ENCODE data around the gene HNRNPH1.

Gene HNRNPH1

DNA sequence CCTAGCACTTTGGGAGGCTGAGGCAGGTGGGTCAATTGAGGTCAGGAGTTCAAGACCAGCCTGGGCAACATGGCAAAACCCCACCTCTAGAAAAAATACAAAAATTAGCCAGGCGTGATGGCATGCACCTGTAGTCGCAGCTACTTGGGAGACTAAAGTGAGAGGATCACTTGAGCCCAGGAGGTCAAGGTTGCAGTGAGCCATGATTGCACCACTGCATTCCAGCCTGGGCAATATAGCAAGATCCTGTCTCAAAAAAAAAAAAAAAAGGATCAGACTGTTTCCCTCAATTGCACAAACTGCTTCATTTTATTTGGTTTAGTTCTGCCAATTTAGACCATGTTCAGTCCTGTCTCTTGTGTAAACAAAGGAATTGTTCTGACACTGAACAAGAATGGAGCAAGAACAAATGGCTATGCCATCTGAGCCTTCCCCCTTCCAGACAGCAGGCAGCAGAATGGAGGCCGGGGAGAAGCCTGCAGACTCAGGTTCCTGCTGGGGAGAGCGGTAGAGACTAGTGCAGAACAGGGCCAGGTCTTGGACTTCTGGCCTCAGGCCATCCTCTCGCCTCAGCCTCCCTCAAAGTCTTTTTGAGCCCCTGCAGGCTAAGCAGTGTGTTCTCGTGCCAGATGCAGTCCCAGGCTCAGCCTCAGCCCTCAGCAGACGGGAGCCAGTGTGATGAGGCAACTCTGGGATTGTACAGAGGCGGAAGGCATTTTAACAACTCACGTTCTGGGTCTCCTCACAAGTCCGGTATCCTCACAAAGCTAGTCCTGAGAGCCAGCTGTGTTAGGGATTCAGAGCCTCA is 18.2 kb downstream of the HNRNPH1 start:
- no peak for DNase-seq (ENCODE audit: low spot score)

DNA sequence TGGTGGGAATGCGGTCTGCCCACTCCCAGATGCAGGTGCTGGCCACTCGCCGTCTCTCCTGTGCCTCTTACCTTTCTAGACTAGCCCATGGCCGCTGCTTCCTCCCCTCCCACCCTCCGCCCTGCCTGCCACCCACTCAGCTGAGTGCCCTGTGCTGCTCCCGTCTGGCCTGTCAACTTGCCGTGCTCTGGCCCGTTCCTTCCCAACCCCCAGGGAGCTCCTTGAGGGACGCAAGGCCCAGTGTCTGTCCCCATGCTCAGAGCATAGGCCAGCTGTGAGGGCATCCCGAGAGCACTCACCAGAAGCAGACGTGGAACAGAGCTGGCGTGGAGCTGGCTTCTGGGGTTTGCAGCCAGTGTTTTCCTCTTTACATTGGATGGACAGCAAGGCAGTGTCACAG is 20.2 kb downstream of the HNRNPH1 start:
- no peak for DNase-seq (ENCODE audit: low spot score)

DNA sequence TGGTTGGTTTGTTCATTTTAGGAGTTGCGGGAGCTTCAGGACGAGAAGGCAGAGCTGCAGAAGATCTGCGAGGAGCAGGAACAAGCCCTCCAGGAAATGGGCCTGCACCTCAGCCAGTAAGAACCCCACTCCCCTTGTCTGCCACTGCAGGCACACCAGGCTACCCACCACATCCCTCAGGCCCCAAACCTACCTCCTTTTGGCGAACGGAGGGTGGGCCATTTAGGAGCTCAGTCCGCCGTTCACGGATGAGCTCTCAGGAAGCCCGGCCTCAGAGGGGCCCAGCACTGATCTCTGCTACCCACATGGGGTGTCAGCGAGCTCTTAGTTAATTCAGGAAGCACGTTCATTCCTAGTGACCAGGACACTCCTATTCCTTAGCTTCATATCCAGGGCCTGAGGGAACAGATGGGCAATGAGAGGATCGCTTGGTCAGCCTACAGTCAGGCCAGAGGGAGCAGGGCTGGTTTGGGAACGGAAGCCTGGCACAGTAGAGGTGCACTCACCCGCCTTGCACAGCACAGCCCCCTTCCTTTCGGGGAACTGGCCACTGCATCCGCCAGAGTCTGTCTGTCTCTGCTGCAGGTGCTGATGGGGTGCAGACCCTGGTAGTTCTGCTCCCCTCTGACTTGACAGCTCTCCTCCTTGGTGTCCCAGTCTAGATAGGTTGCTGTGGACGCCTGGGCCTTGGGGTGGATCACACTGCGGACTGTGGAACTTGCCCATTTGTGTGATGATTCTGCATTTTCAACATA is 21.4 kb downstream of the HNRNPH1 start:
- DNase-seq (ENCODE audit: low spot score), result no peak

DNA sequence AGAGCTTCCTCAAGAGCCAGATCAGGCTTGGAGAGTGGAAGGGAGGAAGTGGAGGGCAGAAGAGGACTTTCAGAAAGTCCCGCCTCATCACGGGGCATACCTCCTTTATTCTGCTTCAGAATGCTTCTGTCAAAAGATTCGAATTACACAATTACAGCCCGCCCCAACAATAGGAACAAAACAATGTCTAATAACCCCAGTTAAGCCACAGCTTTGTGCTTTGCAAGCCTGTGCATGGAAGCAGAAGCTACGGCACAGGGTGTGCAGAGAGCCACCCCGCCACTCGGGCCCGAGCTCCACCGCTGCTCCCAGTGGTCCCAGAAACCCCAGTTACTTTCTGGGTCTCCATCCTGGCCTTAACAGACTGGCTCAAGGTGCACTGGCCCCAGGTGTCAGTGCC is 23.5 kb downstream of the HNRNPH1 start:
- DNase-seq (ENCODE audit: low spot score), result no peak

DNA sequence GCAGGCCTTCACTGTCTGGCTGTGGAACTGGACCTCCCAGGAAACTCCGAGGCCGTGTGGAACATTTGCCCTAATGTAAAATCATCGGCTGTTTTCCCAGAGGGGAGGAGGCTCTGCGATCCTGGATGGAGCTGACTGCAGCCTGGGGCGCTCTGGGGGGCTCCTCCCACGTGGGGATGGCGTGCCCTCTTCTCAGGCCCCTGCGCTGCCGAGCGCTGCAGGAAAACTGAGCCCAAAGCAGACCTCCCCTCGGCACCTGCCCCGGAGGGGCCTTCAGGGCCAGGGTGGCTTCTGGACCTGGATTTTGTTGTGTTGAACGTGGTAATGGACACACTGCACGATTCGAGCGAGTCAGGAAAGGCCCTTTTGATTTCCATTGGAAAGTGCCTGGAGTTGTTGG is 23.9 kb downstream of the HNRNPH1 start:
- DNase-seq (ENCODE audit: low spot score), result no peak

DNA sequence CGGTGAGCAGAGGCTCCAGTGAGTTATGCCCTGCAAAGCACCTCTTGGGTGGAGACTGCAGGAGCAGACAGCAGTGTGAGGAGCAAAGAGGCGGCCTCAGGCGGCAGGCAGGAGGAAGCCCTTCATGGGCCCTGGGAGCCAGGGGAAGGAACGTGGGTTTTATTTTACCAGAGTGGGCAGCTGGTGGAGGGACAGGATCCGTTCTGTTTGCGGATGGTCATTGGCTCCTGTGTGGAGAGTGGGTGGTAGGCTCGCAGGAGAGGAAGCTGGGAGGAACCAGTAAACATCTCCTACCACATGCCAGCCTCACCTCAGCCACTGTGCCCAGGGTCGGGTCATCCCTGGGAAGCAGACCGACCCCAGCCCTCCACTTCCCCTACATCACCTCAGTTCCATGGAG is 24.4 kb downstream of the HNRNPH1 start:
- no peak for DNase-seq (ENCODE audit: low spot score)

DNA sequence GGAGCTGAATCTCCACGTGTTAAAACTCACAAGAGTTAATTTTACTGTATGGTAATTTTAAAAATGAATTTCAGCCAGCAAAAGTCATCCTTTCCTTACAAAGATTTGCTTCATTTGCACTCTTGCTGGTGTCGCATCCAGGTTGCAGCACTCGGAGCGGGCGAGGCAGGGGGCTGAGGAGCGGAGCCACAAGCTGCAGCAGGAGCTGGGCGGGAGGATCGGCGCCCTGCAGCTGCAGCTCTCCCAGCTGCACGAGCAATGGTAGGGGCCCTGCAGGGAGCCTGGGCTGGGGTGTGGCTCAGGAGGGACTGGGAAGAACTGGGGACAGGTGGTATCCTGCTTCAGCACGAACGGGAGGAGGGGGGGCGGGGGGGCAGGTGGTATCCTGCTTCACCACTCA is 27.1 kb downstream of the HNRNPH1 start:
- no peak for DNase-seq (ENCODE audit: low spot score)

DNA sequence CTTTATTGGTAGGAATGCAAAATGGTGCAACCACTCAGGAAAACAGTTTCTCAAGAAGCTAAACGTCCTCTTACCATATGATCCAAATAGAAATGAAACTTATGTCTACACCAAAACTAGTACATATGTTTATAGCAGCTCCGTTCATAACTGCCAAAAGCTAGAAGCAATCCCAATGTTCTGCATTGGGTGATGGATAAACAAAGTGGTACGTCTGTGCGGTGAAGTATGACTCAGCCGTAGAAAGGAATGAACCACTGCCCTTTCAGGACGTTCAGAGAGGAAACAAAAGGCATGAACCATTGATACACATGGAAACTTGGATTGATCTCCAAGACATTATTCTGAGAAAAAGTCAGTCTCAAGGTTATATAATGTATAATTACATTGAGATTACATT is 27.6 kb downstream of the HNRNPH1 start:
- no peak for DNase-seq (ENCODE audit: low spot score)

DNA sequence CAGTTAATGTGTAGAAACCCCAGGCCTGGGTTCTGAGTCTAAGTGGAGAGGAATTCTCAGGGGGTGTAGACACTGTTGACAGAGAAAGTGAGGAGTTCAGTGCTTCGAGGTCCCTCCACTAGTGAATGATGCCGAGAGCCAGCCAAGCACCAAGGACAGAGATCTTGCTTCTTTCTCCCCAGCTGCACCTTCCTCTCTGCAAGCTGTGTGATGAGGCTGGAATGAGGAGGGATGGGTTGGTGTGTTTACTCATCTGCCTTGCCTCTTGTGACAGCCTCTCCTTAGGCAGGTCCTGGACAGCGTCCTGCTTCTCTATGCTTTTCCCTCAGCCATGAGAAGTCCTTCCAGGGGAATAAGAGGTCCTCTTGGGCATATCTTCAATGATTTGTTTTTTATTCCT is 35.3 kb downstream of the HNRNPH1 start:
- no peak for DNase-seq (ENCODE audit: low spot score)

DNA sequence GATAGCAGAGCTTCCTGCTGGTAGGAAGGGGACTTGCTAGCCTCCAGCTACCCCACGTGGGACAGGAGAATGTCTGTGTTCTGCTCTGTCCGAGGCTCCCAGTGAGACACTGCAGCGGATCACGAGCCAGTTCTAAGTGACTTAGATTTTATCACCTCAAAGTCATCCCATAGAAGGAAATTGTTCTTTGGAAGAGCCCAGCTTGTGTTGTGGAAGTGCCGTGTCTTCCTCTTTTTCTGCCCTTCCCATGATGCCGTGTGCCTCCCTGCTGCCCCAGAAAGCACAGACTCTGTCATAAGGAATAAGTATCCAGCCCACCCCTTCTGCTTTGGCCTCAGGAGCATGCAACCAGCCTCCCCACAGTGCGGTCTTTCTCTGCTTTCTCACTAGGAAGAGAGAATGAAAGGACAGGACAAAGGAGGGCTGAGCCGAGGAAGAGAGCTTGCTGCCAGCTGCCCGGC is 37.5 kb downstream of the HNRNPH1 start:
- DNase-seq (ENCODE audit: low spot score), result no peak

DNA sequence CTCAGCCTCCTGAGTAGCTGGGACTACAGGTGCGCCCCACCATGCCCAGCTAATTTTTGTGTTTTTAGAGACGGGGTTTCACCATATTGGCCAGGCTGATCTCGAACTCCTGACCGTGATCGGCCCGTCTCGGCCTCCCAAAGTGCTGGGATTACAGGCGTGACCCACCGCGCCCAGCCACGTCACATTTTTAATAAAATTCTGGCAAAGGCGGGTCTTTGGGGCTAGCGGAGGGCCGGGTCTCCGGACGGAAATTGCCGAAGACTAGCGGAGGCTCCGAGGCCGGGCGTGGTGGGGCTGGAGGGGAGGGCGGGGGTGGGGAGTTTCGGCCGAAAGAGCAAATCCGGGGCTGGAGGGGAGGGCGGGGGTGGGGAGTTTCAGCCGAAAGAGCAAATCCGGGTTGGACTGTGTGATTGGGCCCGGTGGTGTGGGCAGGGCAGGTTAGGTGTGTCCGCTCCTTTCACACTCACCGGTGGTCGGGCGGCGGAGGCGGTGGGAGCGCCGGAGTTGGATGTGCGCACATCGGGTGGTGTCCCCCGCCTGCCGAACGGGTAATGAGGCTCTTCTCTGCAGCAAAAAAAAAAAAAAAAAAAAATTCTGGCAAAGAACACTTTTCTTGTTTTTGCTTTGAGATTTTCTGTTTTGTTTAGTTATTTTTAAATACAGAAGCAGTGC is 46.0 kb downstream of the HNRNPH1 start:
- DNase-seq (ENCODE audit: low spot score), result no peak

DNA sequence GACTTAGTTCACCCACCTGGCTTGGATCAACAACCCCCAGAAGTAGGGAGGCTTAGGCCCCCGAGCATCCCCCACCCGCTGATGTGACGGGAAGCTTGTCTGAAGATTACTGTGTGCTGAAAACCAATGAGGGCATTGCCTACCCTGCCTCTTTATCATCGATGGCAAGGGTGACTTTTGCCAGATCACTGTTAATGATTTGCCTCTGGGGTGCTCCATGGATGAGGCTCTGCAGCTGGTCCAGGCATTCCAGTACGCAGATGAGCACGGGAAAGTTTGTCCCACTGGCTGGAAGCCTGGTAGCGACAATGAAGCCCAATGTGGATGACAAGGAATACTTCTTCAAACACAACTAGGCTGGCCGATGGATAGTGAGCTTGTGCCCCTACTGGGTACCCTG is 51.1 kb downstream of the HNRNPH1 start:
- DNase-seq (ENCODE audit: low spot score), result no peak

DNA sequence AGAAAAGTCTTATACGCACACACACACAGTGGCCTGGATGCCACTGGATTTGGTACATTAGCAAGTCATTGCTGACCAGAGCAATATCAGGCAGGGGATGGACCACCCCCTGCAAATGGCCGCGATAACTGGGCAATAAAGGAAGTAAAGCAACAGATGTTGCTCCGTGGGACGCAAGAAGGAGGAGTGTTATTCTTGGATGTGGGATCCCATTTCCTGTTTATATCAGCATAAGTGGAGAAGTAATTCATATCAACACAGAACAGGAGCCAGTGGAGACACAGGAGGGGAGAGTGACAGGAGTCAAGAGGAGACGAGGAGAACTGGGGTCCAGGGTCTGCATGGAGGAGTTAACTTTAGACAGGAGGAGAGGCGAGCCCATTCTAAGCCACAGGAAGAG is 54.8 kb downstream of the HNRNPH1 start:
- no peak for DNase-seq (ENCODE audit: low spot score)

DNA sequence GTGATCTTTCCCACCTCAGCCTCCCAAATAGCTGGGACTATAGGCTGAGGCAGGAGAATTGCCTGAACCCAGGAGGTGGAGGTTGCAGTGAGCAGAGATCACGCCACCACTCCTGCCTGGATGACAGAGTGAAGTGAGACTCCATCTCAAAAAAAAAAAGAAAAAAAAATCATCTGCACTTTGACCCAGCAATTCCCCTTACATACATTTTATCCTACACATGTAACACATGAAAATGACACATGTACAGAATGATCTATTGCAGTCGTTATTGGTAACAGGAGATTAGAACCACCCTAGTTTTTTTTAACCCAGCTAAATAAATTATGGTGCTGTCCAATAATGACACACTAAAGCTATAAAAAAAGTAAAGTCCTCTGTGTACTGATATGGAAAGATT is 58.9 kb downstream of the HNRNPH1 start:
- no peak for DNase-seq (ENCODE audit: low spot score)
